Astrocyte (in vitro differentiated cells and primary cell): ENCODE measurements around the gene CAPRIN2.

Experiments
- EZH2 ChIP-seq: IDR thresholded peaks from 2 replicates; pipeline ENCODE4 v1.6.1; 2012; ENCODE audit warnings: mild to moderate bottlenecking, low read length, inconsistent platforms; ENCODE audit not compliant: insufficient read depth
- TF ChIP-seq, protein P1 (sequence below): IDR thresholded peaks from 2 replicates; pipeline ENCODE4 v1.5.1; 2011; ENCODE audit warnings: low read depth, mild to moderate bottlenecking, inconsistent platforms, low read length, moderate library complexity; ENCODE audit not compliant: insufficient read depth

- no peak for TF ChIP-seq EZH2
- TF ChIP-seq, protein P1, sequence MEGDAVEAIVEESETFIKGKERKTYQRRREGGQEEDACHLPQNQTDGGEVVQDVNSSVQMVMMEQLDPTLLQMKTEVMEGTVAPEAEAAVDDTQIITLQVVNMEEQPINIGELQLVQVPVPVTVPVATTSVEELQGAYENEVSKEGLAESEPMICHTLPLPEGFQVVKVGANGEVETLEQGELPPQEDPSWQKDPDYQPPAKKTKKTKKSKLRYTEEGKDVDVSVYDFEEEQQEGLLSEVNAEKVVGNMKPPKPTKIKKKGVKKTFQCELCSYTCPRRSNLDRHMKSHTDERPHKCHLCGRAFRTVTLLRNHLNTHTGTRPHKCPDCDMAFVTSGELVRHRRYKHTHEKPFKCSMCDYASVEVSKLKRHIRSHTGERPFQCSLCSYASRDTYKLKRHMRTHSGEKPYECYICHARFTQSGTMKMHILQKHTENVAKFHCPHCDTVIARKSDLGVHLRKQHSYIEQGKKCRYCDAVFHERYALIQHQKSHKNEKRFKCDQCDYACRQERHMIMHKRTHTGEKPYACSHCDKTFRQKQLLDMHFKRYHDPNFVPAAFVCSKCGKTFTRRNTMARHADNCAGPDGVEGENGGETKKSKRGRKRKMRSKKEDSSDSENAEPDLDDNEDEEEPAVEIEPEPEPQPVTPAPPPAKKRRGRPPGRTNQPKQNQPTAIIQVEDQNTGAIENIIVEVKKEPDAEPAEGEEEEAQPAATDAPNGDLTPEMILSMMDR = no peak
Observed at GRCh38 chr12:30701056-30701455, 53.7 kb downstream of the CAPRIN2 start.
